Measurements from ENCODE around the gene CHST6.
"Not testable (repeated sequence)": the region's sequence is repeated elsewhere in the genome, so short reads cannot be mapped to it uniquely, and the experiment has no call there.

Gene CHST6

DNA sequence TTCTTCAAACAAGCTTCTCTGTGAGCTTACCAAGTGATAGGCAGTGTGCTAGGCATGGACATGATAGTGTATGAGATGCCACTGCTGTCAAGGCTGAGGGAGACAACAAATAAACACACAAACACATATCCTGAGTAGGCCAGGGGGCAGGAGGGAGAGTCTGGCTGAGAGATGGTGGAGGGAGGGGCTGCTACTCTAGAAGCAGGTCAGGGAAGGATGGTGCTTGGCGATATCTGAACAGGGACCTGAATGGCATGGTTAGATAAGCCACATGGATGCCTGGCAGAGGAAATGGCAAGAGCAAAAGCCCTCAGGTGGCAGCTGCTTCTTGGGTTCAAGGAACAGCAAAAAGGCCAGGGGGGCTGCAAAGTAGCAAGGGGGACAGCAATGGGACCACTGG, 8.6 kb upstream of the CHST6 start:
- no peak for DNase-seq (ENCODE audit: low read depth in 3 of 3)

DNA sequence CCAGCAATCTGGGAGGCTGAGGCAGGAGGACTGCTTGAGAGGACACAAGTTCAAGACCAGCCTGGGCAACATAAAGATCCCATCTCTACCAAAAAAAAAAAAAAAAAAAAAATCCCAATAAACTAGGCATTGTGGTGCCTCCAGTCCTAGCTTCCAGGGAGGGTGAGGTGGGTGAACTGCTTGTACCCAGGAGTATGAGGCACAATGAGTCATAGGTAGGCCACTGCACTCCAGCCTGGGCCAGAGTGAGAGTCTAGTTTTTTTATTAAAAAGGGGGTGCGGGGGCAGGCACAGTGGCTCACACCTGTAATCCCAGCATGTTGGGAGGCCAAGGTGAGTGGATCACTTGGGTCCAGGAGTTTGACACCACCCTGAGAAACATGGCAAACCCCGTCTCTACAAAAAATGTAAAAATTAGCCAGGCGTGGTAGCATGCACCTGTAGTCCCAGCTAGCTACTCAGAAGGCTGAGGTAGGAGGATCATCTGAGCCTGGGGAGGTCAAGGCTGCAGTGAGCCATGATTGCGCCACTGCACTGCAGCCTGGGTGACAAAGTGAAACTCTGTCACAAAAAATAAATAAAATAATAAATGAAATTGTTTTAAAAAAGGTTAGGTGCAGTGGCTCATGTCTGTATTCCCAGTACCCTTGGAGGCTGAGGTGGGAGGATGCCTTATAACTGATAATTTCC, 7.8 kb upstream of the CHST6 start:
- no peak for DNase-seq (ENCODE audit: low read depth in 3 of 3)

DNA sequence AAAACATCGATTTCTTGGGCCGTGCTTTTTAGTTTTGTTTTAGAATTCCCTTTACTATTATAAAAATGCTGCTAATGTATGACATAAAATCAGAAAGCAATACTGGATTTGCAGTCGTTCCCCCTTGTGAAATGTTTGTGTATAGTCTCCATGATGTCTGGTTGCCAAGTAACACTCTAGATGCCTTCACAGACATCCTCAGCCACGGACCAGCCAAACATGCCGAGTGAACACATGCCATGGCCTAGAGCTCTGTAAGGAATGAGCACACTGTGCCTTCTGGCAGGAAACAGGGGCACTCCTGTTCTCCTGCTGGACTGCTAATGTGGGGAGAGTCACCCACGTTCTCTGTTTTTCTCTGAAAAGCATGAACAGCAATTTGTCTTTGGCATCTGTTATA, 6.6 kb upstream of the CHST6 start:
- not testable (repeated sequence) for DNase-seq (ENCODE audit: low read depth in 3 of 3)

DNA sequence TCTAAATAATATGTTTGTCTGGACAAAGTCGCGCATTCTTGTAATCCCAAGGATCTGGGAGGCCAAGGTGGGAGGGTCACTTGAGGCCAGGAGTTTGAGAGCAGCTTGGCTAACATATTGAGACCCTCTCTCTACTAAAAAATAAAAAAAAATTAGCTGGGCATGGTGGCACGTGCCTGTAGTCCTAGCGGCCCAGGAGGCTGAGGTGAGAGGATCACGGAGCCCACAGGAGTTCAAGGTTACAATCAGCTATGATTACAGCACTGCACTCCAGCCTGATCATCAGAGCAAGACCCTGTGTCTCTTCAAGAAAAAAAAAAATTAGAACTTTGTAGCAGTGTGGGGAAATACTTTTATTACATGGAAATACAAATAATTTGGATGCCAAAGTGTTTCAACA, 6.1 kb upstream of the CHST6 start:
- no peak for DNase-seq (ENCODE audit: low read depth in 3 of 3)

DNA sequence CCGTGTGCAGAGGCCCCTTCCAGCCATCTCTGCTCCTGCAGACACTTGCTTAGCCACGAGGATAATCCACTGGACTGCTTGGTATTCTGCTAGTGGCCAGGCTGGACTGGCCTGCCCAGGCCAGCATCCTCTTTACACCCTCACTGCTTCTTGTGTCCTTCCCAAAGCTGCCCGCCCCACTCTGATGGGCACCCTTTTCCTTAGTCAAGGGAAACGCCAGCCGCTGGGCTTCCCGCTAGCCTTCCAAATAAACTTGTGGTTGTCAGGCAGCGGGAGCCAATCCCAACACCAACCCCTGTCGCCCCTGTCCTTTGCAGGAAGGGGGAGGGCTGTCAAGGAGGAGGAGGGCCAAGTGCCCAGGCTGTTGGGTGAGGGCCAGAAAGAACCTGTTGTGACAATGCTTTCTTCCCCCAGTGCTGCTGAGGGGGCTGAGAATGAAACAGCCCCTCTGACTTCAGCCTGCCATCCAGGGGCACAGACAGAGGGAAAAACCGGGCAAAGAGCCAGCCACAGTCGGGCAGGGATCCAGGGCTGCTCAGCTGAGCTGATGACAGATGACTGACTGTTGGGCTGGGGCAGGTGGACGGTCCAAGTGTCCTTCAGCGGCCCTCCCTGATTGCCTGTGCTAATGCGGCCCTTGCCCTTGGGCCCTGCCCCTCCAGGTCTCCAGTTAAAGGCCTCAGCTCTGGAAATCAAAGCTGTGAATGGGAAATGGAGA, 3.5 kb upstream of the CHST6 start:
- not testable (repeated sequence) for DNase-seq (ENCODE audit: low read depth in 3 of 3)

DNA sequence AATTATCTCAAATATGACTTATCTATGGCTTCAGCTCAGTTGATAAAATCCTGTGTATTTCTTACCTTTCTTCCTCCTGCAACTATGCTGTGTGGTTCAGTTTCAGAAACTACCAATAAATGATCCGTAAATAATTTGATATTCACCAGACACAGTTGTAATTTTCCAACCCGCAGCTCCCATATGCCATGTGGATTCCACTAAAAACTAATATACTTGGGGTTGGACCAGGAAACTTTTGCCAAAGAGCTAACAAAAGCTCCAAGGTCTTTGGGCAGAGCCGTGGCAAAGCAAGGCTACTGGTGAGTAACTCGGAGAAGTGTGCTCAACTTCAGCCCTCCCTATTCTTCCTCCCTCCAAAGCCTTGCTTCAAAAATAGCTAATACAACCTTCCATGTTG, 2.3 kb upstream of the CHST6 start:
- DNase-seq (ENCODE audit: low read depth in 3 of 3), result no peak

DNA sequence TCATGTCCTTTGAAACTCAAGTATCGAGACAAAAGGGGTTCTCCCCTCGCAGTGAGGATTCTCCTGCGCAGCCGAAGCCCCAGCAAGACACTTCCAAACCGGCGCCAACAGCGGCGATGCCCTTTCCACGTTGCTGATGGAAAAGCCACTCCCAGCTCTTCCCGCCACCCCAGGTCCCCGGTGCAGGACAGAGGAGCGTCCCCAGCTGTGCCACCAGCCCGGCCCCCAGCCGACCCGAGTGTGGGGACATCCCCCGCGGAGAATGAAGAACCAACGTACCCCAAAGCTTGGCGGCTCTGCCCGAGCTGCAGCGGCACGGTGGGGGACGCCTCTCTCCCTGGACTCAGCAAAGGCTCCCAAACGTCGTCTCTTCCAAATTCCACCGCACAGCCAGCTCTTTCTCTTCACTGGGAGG, 573 bp downstream of the CHST6 start:
- no peak for DNase-seq (ENCODE audit: low read depth in 3 of 3)

DNA sequence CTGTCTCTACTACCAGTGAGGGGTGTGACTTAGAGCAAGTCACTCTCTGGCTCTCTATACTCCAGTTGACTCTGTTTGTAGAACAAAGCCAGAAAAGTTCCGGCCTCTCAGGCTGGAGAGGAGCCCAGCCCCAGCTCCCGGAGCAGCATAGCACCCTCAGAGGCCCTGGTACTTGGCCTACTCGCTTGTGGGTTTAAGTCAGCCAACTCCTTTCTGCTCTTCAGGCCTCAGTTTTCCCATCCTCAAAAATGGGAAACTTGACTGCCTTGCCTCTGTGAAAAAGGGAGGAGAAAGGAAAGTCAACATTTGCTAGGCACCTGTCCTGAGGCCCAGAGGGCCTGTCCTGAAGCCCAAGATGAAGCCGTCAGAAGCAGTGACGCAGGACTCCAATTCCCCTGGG, 1.1 kb downstream of the CHST6 start:
- DNase-seq (ENCODE audit: low read depth in 3 of 3), result no peak

DNA sequence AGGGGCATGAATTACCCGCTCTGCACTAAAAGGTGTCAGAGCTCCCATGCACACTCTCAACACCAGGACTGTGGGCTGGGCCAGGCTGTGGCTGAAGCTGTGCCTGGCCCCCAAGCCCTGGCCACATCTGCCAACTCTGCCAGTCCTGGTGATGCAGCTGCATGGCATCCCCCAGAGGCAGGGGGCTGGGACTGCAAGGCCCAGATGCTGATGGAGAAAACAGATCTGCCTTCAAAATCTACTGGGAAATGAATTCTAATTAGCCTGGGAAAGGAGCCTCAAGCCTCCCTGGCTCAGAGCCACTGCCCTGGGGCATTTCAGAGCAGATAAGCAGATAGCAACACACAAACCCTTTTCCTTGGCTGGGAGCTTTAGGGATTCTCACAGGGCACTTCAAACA, 3.4 kb downstream of the CHST6 start:
- DNase-seq (ENCODE audit: low read depth in 3 of 3), result no peak

DNA sequence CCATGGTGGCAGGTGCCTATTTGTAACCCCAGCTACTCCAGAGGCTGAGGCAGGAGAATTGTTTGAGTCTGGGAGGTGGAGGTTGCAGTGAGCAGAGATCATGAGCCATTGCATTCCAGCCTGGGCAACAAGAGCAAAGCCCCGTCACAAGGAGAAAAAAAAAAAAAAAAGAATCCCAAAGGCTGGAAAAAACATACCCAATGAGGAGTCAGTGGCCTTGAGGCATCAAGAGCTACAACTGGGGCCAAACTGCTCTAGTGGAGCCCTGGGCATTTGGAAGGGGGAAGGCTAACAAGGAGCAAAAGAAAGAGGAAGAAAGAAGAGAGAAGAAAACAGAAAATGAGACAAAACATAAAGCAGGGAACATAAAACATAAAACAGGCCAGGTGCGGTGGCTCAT, 6.9 kb downstream of the CHST6 start:
- DNase-seq (ENCODE audit: low read depth in 3 of 3), result no peak

DNA sequence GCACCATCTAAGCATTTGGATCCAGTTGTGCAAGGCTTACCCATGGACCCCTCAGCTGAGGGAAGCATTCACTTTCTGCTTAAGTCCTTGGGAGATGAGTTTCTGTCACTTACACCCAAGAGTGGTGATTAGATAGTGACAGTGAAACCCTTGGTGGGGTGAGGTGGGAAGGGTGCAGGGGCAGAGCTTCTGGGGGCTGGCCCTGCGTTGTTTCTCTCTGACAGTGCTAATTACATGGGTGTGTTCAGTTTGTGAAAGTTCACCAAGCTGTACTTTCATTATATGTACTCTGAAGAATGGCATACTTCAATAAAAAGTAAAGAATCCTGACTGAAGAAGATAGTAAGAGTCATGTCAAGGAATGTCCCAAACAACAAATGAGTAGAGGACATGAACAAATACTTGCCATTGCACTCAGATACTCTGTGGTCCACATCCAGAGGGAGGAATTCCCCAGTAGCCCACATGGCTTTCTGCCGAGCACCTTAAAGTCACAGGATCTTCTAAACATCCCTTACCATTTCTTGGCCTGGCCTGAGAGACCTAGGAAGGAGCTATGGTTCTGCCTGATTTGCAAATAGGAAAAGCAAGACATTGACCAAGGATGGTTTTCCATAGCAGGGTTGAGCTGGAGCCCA, 8.4 kb downstream of the CHST6 start:
- DNase-seq (ENCODE audit: low read depth in 3 of 3), result no peak

DNA sequence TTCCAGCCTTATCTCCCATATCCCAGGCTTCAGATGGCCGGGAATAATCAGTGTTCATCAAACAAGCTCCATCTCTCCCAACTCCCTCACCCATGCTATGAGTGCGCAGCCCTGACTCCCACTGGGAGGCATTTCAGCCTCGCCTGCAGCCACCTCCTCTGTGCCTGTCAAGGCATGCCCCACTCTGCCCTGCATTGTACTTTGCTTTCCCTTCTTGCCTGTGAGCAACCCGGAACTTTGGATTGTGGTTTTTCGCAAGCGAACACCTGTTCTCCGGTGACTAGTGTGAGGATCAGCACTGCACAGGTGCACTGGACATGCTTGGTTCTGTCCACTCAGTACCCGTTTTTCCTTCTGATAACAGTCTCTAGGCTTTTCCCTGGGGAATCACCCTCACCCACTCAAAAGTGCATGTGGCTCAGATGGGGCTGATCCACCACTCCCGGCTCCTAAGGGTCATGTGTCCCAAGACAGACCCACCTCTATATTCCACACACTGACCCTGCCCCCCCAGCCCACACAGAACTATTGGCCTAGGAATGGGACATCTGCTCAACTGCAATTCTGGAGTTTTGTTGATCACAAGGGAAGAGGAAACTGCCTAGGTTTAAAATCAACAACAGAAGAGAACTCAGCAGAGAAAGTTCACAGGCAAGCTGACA, 9.1 kb downstream of the CHST6 start:
- no peak for DNase-seq (ENCODE audit: low read depth in 3 of 3)

DNA sequence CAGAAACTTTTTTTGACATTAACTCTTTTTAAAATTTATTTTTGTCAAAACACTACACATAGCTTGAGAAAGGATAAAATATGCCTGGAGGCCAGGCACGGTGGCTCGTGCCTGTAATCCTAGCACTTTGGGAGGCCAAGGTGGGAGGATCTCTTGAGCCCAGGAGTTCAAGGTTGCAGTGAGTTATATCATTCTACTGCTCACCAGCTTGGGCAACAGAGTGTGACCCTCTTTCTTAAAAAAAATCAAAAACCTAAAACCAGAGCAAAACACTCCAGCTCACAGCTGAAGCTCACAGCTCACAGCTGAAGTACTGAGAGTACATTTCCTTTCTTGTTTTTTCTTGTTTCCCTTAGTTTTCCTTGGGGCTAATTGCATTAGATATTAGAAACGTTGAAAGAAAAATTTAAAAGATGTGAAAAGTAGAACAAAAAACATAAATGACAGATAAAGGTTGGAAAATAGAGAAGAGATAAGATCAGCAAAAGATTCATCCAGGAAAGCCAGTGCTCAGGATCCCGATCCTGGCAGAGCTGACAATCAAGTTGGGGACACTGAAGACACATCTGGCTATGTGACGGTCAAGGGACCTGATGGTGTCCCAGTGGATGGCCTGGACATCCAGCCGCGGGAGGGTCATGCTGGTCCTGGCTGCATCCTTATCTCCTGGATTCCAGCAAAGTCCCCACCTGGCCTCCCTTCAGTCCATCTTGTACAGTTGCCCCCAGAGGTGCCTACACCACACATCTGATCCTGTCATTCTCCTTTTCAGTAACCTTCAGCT, 9.8 kb downstream of the CHST6 start:
- no peak for DNase-seq (ENCODE audit: low read depth in 3 of 3)

DNA sequence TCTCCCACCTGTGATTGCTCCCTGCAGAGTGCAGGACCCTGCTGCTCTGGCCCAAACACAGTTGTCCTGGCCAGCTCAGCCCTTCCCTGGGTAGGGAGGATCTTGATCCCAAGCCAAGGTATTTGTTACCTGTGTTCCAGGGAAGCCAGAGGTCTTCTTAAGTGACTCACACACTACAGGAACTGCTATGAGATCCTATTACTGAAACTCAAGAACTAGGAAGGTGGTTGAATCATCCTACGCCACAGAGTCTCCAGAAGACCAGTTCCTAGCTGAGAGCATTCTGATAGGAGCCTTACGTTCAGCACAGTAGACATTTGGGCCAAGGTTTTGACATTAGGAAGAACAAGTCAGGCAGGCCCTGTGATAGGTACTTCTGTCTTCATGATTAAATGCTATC, 12.0 kb downstream of the CHST6 start:
- DNase-seq (ENCODE audit: low read depth in 3 of 3), result no peak

DNA sequence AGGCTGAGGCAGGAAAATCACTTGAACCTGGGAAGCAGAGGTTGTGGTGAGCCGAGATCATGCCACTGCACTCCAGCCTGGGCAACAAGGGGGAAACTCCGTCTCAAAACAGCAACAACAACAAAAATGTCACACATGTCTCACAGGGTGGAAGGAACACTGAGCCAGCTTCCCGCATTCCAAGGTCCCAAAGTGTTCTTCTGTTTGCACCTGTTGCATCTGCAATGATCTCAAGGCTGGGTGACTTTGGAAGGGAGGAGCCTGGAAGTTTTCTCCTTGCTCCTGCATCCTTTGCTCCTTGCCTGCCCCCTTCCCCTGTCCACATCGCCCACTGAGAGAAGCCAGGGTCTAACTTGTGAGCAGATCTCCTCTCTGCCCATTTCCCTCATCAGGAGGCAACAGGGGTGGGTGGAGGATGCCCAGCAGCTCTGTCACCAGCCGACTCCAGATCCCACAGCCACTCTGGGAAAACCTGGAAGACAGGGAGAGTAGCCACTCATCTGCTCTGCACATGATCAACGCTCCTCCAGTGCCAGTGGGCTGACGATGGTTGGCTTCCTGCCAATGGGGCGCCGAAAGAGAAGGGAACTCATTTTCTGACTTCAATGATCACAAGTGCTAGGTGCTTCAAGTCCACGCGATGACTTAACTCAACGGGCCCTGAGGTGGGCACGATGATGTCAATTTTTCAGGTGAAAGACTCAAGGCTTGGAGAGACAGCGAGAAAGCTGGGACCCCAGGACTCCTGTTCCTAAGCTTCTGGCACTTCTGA, 12.6 kb downstream of the CHST6 start:
- no peak for DNase-seq (ENCODE audit: low read depth in 3 of 3)

DNA sequence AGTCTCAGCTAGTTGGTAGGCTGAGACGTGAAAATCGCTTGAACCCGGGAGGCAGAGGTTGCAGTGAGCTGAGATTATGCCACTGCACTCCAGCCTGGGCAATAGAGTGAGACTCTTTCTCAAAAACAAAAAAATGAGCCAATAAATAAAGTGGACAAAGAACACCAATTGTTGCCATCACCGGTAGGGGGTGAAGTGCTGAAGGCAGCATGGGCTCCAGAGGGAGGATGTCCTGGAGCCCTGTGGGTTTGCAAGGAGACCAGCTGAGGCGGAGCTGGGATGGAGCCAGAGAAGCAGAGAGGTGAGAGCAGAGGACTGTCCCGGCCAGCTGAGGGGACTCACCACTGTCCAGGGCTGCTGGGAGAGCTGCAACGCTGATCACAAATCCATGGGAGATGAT, 13.8 kb downstream of the CHST6 start:
- no peak for DNase-seq (ENCODE audit: low read depth in 3 of 3)

DNA sequence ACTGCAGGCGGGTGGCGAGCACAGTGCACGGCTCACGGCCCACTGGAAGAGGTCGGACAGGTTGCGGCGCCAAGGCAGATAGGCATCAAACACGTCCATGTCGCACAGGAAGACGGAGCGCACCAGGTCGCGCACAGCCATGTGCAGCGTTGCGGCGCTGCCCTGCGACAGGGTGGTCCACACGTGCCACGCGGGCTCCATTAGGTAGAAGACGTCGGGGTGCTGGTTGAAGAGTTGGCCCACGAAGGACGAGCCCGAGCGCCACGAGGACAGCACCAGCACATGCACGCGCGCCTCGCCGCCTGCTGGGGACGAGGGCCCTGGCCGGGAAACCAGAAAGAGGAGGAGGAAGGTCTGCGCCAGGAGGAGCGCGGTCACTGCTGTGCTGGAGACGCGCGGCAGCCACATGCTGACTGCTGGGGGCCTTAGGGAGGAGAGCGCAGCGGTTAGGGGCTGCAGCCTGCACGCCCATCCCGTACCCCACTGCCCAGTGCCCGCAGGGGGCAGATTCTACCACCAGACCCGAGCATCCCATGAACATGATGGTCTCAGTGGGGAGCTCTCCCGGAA, 15.7 kb downstream of the CHST6 start:
- DNase-seq (ENCODE audit: low read depth in 3 of 3), result no peak

DNA sequence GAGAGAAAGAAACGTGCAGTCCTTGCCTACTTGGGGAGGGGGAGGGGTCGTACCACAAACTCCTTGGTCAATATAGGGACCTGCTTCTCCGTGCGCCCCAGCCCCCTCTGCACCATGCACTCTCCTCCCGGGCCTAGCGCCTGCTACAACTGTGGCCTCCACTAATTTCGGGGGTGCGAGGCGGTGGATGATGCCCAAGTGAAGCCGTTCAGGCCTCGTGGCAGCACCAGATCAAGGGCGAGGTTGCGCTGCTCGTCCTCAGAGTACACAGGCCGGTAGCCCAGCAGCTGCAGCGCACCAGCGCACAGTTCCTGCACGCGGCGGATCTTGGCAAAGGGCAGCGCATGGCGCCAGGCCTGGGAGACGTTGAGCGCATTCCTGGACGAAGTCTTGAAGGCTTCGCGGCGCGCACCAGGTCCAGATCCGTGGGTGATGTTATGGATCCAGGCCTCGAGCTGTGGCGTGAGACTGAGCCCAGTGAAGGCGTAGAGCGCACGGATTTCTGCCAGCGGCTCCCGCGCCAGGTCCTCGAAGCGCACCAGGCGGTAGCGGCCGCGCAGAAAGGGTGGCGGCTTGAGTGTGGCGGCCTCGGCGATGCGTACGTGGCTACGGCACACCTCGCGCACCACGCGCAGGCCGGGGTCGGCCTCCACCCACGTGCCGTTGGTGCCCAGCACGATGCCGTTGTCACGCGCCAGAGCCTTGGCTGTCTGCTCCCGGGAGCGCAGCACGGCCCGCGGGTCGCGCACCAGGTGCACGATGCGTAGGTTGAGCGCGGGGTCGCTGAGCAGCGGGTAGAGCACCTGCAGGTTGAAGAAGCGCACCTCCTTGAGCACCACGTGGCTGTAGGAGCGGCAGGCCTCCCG, 16.5 kb downstream of the CHST6 start:
- no peak for DNase-seq (ENCODE audit: low read depth in 3 of 3)

DNA sequence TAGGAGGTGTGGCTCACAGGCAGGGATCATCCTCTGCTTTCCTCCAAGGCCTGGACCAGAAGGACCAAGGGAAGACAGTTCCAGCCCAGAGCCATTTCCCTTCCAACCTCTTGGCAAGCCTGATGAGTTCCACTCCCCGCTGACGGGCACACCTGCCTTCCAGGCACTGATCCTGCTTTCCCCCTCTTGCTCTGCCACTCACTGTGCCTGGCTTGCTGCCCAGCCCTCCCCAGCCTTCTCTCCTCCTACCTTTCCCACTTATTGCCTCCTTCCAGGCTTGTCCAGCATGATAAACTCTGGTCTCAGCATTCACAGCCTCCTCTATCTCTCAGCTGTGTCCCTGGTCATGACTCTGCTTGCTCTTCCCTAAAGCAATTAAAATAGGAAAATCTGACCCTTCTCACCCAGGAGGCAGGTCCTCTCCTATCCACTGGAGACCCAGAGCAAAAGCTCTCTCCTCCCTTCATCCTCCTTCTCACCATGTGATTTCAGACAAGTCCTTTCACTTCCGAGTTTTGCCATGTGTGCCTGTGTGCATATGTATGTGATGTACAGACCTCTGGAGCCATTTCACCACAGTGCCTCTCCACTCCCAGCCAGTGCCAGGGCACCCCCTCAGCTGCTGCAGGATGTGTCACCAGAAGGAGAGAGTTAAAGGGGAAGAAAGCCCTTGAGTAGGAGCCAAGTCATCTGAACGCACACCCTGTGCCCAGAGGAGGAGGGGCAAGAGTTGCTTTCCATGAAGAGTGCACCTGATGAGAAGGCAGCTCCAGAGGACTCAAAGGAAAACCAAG, 17.4 kb downstream of the CHST6 start:
- DNase-seq (ENCODE audit: low read depth in 3 of 3), result no peak

All from stimulated activated CD4-positive, alpha-beta T cell treated with anti-CD3 and anti-CD28 coated beads, TNF-alpha, amount 100 ng/mL, for 4 hours (primary cell).